Sigmoid colon (tissue), 7 donors: Measurements from ENCODE around the gene ARL13B. TPM values are rescaled to one million over a fixed set of nuclear protein-coding genes. Genes with fewer than 3 reads are reported as not detected.
"Not testable (repeated sequence)": the region's sequence is repeated elsewhere in the genome, so short reads cannot be mapped to it uniquely, and the experiment has no call there.

ENCODE experiments used
- DNase-seq: peaks from one replicate; pipeline ENCODE4 v3.0.0-alpha.2; 2019
- H3K27ac ChIP-seq, 4 donors: fragments of 200-600 bp; sonication (generic); one replicate each; pipeline ENCODE4 v1.5.1; 2016 to 2019; ENCODE audit warnings: mild to moderate bottlenecking in 1 of 4
- H3K27me3 ChIP-seq, 3 donors: fragments of 200-600 bp; sonication (generic); one replicate each; pipeline ENCODE4 v1.5.1; 2019; ENCODE audit warnings: mild to moderate bottlenecking in 1 of 3
- H3K36me3 ChIP-seq, 4 donors: fragments of 200-600 bp; sonication (generic); one replicate each; pipeline ENCODE4 v1.5.1; 2016 to 2019
- H3K4me1 ChIP-seq, 4 donors: fragments of 200-600 bp; sonication (generic); one replicate each; pipeline ENCODE4 v1.5.1; 2017 to 2019
- H3K4me3 ChIP-seq, 4 donors: fragments of 200-600 bp; sonication (generic); one replicate each; pipeline ENCODE4 v1.5.1; 2017 to 2019; ENCODE audit warnings: mild to moderate bottlenecking in 2 of 4, moderate library complexity in 1 of 4
- H3K9me3 ChIP-seq, 4 donors: fragments of 200-600 bp in 3 of 4; sonication (generic) in 3 of 4; one replicate each; pipeline versions ENCODE4 v1.5.1 to v1.6.1; 2013 to 2019
- CTCF ChIP-seq, 4 experiments: fragments of 450-650 bp in 3 of 4; fragments of 200-600 bp in 1 of 4; IDR thresholded peaks; one replicate each; pipeline ENCODE4 v1.5.1; 2016 to 2019; ENCODE audit warnings: antibody characterized with exemption in 4 of 4, mild to moderate bottlenecking in 3 of 4, moderate library complexity in 2 of 4
- EP300 ChIP-seq, 4 donors: sonication (generic); formaldehyde crosslinking; IDR thresholded peaks; one replicate each; pipeline ENCODE4 v1.6.1; 2017; ENCODE audit warnings: antibody characterized with exemption in 4 of 4
- POLR2A ChIP-seq, 2 donors: fragments of 450-650 bp; IDR thresholded peaks; one replicate each; pipeline ENCODE4 v1.6.1; 2016; ENCODE audit warnings: antibody characterized with exemption in 2 of 2, mild to moderate bottlenecking in 2 of 2, moderate library complexity in 2 of 2
- POLR2AphosphoS5 ChIP-seq, 4 donors: sonication (generic); formaldehyde crosslinking; IDR thresholded peaks; one replicate each; pipeline ENCODE4 v1.6.1; 2017; ENCODE audit warnings: antibody characterized with exemption in 4 of 4
- WGBS, 2 donors: extraction: QIAGEN DNeasy Blood & Tissue Kit; methylation state at CpG; one replicate each; pipeline ENCODE4 v1.1.7; 2013; 5-methylcytosine and 5-hydroxymethylcytosine counted together
- intact Hi-C: fragments of 100-400 bp; cut with DNase I; formaldehyde crosslinking; loops from one replicate; pipeline ENCODE4 v1.15.1; 2023
- polyA plus RNA-seq, 3 donors: library from polyadenylated mRNA; stranded (reverse); fragments of 200-250 nt; gene quantifications; one replicate each; pipeline ENCODE4 v1.2.3, GENCODE V29; 2013
- total RNA-seq, 4 donors: library from RNA; depleted of rRNA; stranded (reverse); fragments of >200 nt; gene quantifications; one replicate each; pipeline ENCODE4 v1.1.0, GENCODE V29; 2016
- donor health status: healthy with polysubstance abuse.
- donor health status: Bipolar disorder and iron deficiency.
- donor health status: healthy.

ARL13B gene
- total RNA-seq (10 to 100 TPM in 3 of 4 donors, 1 to 10 TPM in 1; 9.6 to 14.0 (median 12.8) TPM), polyA plus RNA-seq (1 to 10 TPM; 1.8 to 3.7 (median 2.5) TPM)

GRCh38 chr3:93979850-93980676 lies at the start of gene ARL13B:
Gene ARL13B, plus strand, starts transcription at chr3:93980155. Its CDS starts 269 bp downstream, at chr3:93980424.
- Histone ChIP-seq H3K27me3 (no peaks in the 10 kb centered on the region), H3K27ac (peak within 1 kb of the TSS; percentile 87 to 98 (median 94)), H3K36me3 (no peaks in the 10 kb centered on the region), H3K4me1 (peaks cover 0 to 12% (median 9%) of the 10 kb centered on the region in 4 donors), H3K9me3 (no peaks in the 10 kb centered on the region), H3K4me3 (peak within 1 kb of the TSS; percentile 63 to 83 (median 76))
- peak; percentile 93 to 99 (median 97) for TF ChIP-seq POLR2AphosphoS5 (IDR thresholded peaks at IDR 0.05)
- no peak for TF ChIP-seq CTCF (IDR thresholded peaks at IDR 0.05)
- TF ChIP-seq POLR2A (IDR thresholded peaks at IDR 0.05), result peak; percentile 79 to 84
- intact Hi-C loops, result loop anchor here (2.0 kb wide), 1 partner anchor 83 kb away; the partner anchor contains the start of genes DHFR2 and NSUN3
- 0% methylated on average over 66 of the region's 66 CpGs for WGBS, 2 donors
- DNase-seq, result peak; percentile 100

GRCh38 chr3:93931597-93932229 lies 48.2 kb upstream of the ARL13B start:
- Histone ChIP-seq H3K36me3 (peaks cover 0 to 1% (median 0%) of the 10 kb centered on the region in 4 donors), H3K27me3 (no peaks in the 10 kb centered on the region), H3K9me3 (no peaks in the 10 kb centered on the region), H3K4me3 (no peak overlapping the region), H3K27ac (no peak overlapping the region), H3K4me1 (no peaks in the 10 kb centered on the region)
- WGBS, 2 donors, result 92 to 94% methylated on average over 5 of the region's 5 CpGs
- intact Hi-C loops, result no loop called here
- no peak for DNase-seq
- TF ChIP-seq POLR2AphosphoS5 (IDR thresholded peaks at IDR 0.05) (no peak), POLR2A (IDR thresholded peaks at IDR 0.05) (no peak), EP300 (IDR thresholded peaks at IDR 0.05) (no peak), CTCF (IDR thresholded peaks at IDR 0.05) (no peak)

DNA sequence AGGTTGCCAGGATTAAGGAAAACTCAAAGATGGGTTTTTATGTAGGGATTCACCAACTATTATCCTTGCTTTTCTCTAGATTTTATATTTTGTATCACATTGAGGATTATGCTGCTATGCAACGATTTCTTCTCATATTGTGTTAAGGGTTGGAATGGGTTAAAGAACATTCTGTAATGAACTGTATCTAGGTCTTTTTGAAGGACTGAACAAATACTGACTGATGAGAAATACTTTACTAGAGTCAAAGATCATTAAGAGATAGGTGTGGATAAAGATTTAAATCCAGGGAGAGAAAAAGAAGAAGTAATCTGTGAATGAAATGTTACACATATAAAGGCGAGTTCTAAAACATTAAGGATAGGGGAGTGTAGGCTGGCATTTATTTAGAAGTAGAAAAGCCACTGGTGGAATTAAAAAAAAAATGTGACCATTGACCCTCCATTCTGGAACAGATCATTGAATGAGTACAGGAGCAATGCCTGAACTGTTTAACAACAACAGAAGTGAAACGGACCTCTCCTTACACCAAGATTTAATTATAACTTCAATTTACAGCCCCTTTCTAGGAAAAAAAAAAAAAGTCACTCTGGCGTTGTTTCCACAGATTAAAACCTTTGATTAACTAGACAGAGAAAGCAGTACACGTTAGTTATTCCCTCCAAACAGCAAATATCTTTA lies 45.4 kb upstream of the ARL13B start:
- no peak for TF ChIP-seq POLR2A (IDR thresholded peaks at IDR 0.05)
- TF ChIP-seq POLR2AphosphoS5 (IDR thresholded peaks at IDR 0.05), result no peak
- no peak for TF ChIP-seq CTCF (IDR thresholded peaks at IDR 0.05)
- no peak for TF ChIP-seq EP300 (IDR thresholded peaks at IDR 0.05)
- Histone ChIP-seq H3K36me3 (no peaks in the 10 kb centered on the region), H3K27ac (no peak overlapping the region), H3K4me1 (no peaks in the 10 kb centered on the region), H3K4me3 (no peak overlapping the region), H3K9me3 (no peaks in the 10 kb centered on the region), H3K27me3 (no peaks in the 10 kb centered on the region)
- intact Hi-C loops, result no loop called here
- no peak for DNase-seq
- WGBS, 2 donors, result 29 to 69% methylated on average over 5 of the region's 5 CpGs

- DNase-seq, result no peak
- H3K4me3 ChIP-seq, result no peak overlapping the region
- intact Hi-C loops, result no loop called here
- H3K4me1 ChIP-seq, result no peaks in the 10 kb centered on the region
- no peak overlapping the region for H3K27ac ChIP-seq
- WGBS, 2 donors, result 78 to 85% methylated on average over 1 of the region's 1 CpG
- TF ChIP-seq POLR2A (IDR thresholded peaks at IDR 0.05), result no peak
- TF ChIP-seq EP300 (IDR thresholded peaks at IDR 0.05), result no peak
- no peak for TF ChIP-seq POLR2AphosphoS5 (IDR thresholded peaks at IDR 0.05)
- no peak for TF ChIP-seq CTCF (IDR thresholded peaks at IDR 0.05)
- no peaks in the 10 kb centered on the region for H3K27me3 ChIP-seq
- H3K9me3 ChIP-seq, result no peaks in the 10 kb centered on the region
- no peaks in the 10 kb centered on the region for H3K36me3 ChIP-seq
Observed at GRCh38 chr3:93936549-93936948, 43.4 kb upstream of the ARL13B start.

DNA sequence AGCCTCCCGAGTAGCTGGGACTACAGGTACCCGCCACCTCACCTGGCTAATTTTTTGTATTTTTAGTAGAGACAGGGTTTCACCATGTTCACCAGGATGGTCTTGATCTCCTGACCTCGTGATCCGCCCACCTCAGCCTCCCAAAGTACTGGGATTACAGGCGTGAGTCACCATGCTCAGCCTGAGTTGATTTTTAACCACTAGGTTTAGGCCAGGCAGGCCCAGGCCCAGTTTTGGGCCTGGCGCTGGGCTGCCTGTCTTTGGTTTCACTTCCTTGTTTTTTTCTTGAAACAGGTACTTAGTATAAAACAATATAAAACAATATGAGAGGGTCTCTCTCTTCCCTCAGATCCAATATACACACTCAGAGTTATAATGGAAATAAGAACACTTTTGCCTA lies 42.5 kb upstream of the ARL13B start:
- WGBS, 2 donors, result 85 to 91% methylated on average over 6 of the region's 6 CpGs
- H3K27ac ChIP-seq, result not testable (repeated sequence)

GRCh38 chr3:93949958-93950357 lies 30.0 kb upstream of the ARL13B start:
- H3K4me3 ChIP-seq, H3K27ac ChIP-seq, intact Hi-C loops, H3K9me3 ChIP-seq, H3K4me1 ChIP-seq, H3K36me3 ChIP-seq, H3K27me3 ChIP-seq, DNase-seq: not testable (repeated sequence)
- WGBS, 2 donors, result 85 to 93% methylated on average over 8 of the region's 8 CpGs

More for the DNA sequence above, 42.5 kb upstream of the ARL13B start:
- intact Hi-C loops, H3K9me3 ChIP-seq, DNase-seq, H3K4me1 ChIP-seq, H3K36me3 ChIP-seq, H3K27me3 ChIP-seq, H3K4me3 ChIP-seq: not testable (repeated sequence)
